A673 (cell line): ENCODE measurements around the gene SPEG. TPM values are rescaled to one million over a fixed set of nuclear protein-coding genes. Genes with fewer than 3 reads are reported as not detected.

ENCODE experiments used
- BruUV-seq: library from RNA; stranded (reverse); fragments of 400-500 nt; replicated peaks from 2 replicates; lab custom pipeline; 2021; lab: Mats Ljungman, UMichigan
- CTCF ChIA-PET: fragments of 300-600 bp; sonication (Branson Sonifier 250); formaldehyde crosslinking; loops from one replicate; lab custom pipeline; 2022; ENCODE audit warnings: antibody characterized with exemption; lab: Charles Lee
- POLR2A ChIA-PET: fragments of 300-600 bp; sonication (Branson Sonifier 250); formaldehyde crosslinking; loops from one replicate; lab custom pipeline; 2022; ENCODE audit warnings: antibody characterized with exemption; ENCODE audit not compliant: low non-redundant PET; lab: Charles Lee
- DNase-seq: peaks from one replicate; pipeline ENCODE4 v3.0.0-alpha.2; 2015; ENCODE audit warnings: low spot score
- H3K27ac ChIP-seq: fragments of 200-600 bp; sonication (generic); 2 replicates; pipeline ENCODE4 v1.5.1; 2016; ENCODE audit warnings: mixed run types, low read depth, mild to moderate bottlenecking, mixed read lengths, antibody characterized with exemption, low read length; ENCODE audit not compliant: poor library complexity, severe bottlenecking
- H3K27me3 ChIP-seq: fragments of 200-600 bp; sonication (generic); replicated peaks from 2 replicates; pipeline ENCODE4 v1.6.1; 2017; ENCODE audit warnings: mixed run types, low read depth, mild to moderate bottlenecking, mixed read lengths, antibody characterized with exemption, low read length; ENCODE audit not compliant: insufficient read depth, poor library complexity
- H3K36me3 ChIP-seq: fragments of 200-600 bp; sonication (generic); 2 replicates; pipeline ENCODE4 v1.6.1; 2016; ENCODE audit warnings: mixed run types, mild to moderate bottlenecking, mixed read lengths, antibody characterized with exemption, low read length; ENCODE audit not compliant: insufficient read depth, poor library complexity, severe bottlenecking
- H3K4me1 ChIP-seq: fragments of 200-600 bp; sonication (generic); 2 replicates; pipeline ENCODE4 v1.6.1; 2017; ENCODE audit warnings: mixed run types, mild to moderate bottlenecking, mixed read lengths, antibody characterized with exemption, low read length; ENCODE audit not compliant: insufficient read depth, poor library complexity, severe bottlenecking
- H3K4me3 ChIP-seq: fragments of 200-600 bp; sonication (generic); 2 replicates; pipeline ENCODE4 v1.5.1; 2016; ENCODE audit warnings: low read depth, mixed run types, mild to moderate bottlenecking, mixed read lengths, low read length; ENCODE audit not compliant: poor library complexity, severe bottlenecking
- H3K9me3 ChIP-seq: fragments of 200-600 bp; sonication (generic); 2 replicates; pipeline ENCODE4 v1.6.1; 2016; ENCODE audit warnings: mixed run types, low read depth, mild to moderate bottlenecking, mixed read lengths, antibody characterized with exemption, low read length; ENCODE audit not compliant: poor library complexity, severe bottlenecking
- CTCF ChIP-seq: fragments of 300-800, 200-600 bp; sonication (generic); conservative IDR thresholded peaks from 2 replicates; pipeline ENCODE4 v1.5.1; 2017; ENCODE audit warnings: low read depth, mild to moderate bottlenecking, antibody characterized with exemption, low read length, moderate library complexity, mixed read lengths
- EZH2 ChIP-seq: fragments of 200-600 bp; sonication (generic); IDR thresholded peaks from 2 replicates; pipeline ENCODE4 v1.6.1; 2017; ENCODE audit warnings: borderline replicate concordance, low read depth, mild to moderate bottlenecking, mixed read lengths, antibody characterized with exemption, low read length; ENCODE audit not compliant: poor library complexity, severe bottlenecking
- intact Hi-C: fragments of 100-400 bp; cut with micrococcal nuclease; formaldehyde crosslinking; loops from one replicate; pipeline ENCODE4 v1.10.0; 2022; ENCODE audit not compliant: unreplicated experiment
- total RNA-seq: library from RNA; stranded (reverse); gene quantifications from 2 replicates; pipeline ENCODE4 v1.2.3, GENCODE V29; 2021

Gene SPEG
- total RNA-seq, 1 experiment from 2014 or later, result 8.4 TPM

DNA sequence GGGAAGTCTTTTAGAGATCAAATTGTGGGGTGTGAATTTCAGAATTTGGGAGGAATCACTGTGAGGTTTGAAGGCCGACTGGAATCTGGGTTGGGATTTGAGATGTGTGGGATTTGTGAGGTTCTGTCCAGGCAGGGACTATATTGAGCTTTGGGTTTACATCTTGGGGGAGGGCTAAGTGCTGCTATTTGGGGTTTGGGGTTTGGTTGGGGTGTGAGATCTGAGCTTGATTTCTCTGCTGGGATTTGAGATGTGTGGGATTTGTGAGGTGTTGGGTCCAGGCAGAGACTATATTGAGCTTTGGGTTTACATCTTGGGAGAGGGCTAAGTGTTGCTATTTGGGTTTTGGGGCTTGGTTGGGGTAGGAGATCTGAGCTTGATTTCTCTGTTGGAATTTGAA lies 64.9 kb downstream of the SPEG start:
- Histone ChIP-seq H3K27ac (peak overlapping the region; percentile 79), H3K4me1 (peaks cover 26% of the 10 kb centered on the region), H3K27me3 (no peaks in the 10 kb centered on the region), H3K36me3 (no peaks in the 10 kb centered on the region), H3K9me3 (no peaks in the 10 kb centered on the region), H3K4me3 (peak overlapping the region; percentile 57)
- no peak for DNase-seq
- no peak for TF ChIP-seq CTCF
- no peak for TF ChIP-seq EZH2
- ChIA-PET CTCF (interaction anchor here (0.6 to 6.8 kb wide), 5 partner anchors 10 to 59 kb away, joined by 3 to 101 read pairs (median 3); no protein-coding TSS in a partner anchor), POLR2A (no interaction called here)
- intact Hi-C loops, result no loop called here
- BruUV-seq, result no TSS peak

GRCh38 chr2:219500135-219500534 lies 65.5 kb downstream of the SPEG start:
- ChIA-PET CTCF (interaction anchor here (0.6 to 6.8 kb wide), 4 partner anchors 10 to 41 kb away, joined by 3 to 101 read pairs (median 6); no protein-coding TSS in a partner anchor), POLR2A (no interaction called here)
- Histone ChIP-seq H3K27me3 (no peaks in the 10 kb centered on the region), H3K4me1 (peaks cover 26% of the 10 kb centered on the region), H3K9me3 (no peaks in the 10 kb centered on the region), H3K4me3 (peak overlapping the region; percentile 57), H3K27ac (peak overlapping the region; percentile 79), H3K36me3 (no peaks in the 10 kb centered on the region)
- intact Hi-C loops, result no loop called here
- TF ChIP-seq CTCF (peak; percentile 65), EZH2 (no peak)
- DNase-seq, result peak; percentile 52
- BruUV-seq, result no TSS peak

GRCh38 chr2:219501849-219502248 lies 67.2 kb downstream of the SPEG start:
- Histone ChIP-seq H3K9me3 (no peaks in the 10 kb centered on the region), H3K27ac (no peak overlapping the region), H3K4me3 (no peak overlapping the region), H3K4me1 (peaks cover 27% of the 10 kb centered on the region), H3K27me3 (no peaks in the 10 kb centered on the region), H3K36me3 (peaks cover 3% of the 10 kb centered on the region)
- intact Hi-C loops, result no loop called here
- no TSS peak for BruUV-seq
- POLR2A ChIA-PET, result no interaction called here
- DNase-seq, result no peak
- TF ChIP-seq EZH2 (no peak), CTCF (no peak)
- CTCF ChIA-PET, result no interaction called here
